Neutrophil (primary cell): Measurements from ENCODE around the gene ACACA.

Experiments
- H3K27ac ChIP-seq: fragments of 200-600 bp; sonication (generic); 2 replicates; pipeline ENCODE4 v1.5.1; 2016; ENCODE audit warnings: mild to moderate bottlenecking, moderate library complexity
- H3K27me3 ChIP-seq: fragments of 200-600 bp; sonication (generic); 2 replicates; pipeline ENCODE4 v1.6.0; 2016; ENCODE audit warnings: mild to moderate bottlenecking
- H3K36me3 ChIP-seq: fragments of 200-600 bp; sonication (generic); 2 replicates; pipeline ENCODE4 v1.5.1; 2017
- H3K4me1 ChIP-seq, 2 experiments: fragments of 200-600 bp in 1 of 2; sonication (generic) in 1 of 2; 1 replicate in 1 of 2; 2 replicates in 1 of 2; pipeline versions ENCODE4 v1.5.1 to v1.6.1; 2013 to 2016; ENCODE audit warnings: low read depth in 1 of 2, low read length in 1 of 2, mild to moderate bottlenecking in 1 of 2, moderate library complexity in 1 of 2; ENCODE audit not compliant: control insufficient read depth in 1 of 2, insufficient read depth in 1 of 2
- H3K4me3 ChIP-seq, 2 experiments: fragments of 200-600 bp in 1 of 2; sonication (generic) in 1 of 2; 1 replicate in 1 of 2; 2 replicates in 1 of 2; pipeline ENCODE4 v1.5.1; 2013 to 2016; ENCODE audit warnings: low read depth in 1 of 2, low read length in 1 of 2, mild to moderate bottlenecking in 1 of 2, moderate library complexity in 1 of 2
- H3K9me3 ChIP-seq: fragments of 200-600 bp; sonication (generic); 2 replicates; pipeline ENCODE4 v1.5.1; 2016
- TF ChIP-seq, protein P1 (sequence below): fragments of 200-600 bp; sonication (generic); IDR thresholded peaks from 2 replicates; pipeline ENCODE4 v1.5.1; 2016; ENCODE audit warnings: antibody characterized with exemption

ACACA gene

DNA sequence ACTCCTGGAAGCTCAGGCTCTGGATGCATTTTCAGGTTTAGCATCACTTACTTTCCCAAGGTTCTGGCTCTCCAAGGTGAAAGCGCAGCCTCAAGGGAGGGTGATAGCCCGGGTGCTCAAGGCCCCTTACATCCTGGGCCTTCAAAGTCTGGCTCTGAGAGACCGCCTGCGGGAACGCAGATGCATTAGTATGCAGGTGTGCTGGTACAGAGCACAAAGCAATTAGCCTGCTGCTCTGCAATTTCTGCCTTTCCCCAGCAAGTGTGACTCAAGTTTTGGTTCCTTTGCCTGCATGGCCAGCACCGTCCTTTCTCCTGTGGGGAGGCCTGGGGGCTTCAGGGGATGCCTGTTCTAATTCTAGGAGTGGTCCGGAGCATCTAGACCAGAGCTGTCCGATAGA lies 341.7 kb downstream of the ACACA start:
- peaks cover 43% of the 10 kb centered on the region for H3K27me3 ChIP-seq
- H3K36me3 ChIP-seq: no peaks in the 10 kb centered on the region
- H3K4me1 ChIP-seq: no peaks in the 10 kb centered on the region
- TF ChIP-seq, protein P1, sequence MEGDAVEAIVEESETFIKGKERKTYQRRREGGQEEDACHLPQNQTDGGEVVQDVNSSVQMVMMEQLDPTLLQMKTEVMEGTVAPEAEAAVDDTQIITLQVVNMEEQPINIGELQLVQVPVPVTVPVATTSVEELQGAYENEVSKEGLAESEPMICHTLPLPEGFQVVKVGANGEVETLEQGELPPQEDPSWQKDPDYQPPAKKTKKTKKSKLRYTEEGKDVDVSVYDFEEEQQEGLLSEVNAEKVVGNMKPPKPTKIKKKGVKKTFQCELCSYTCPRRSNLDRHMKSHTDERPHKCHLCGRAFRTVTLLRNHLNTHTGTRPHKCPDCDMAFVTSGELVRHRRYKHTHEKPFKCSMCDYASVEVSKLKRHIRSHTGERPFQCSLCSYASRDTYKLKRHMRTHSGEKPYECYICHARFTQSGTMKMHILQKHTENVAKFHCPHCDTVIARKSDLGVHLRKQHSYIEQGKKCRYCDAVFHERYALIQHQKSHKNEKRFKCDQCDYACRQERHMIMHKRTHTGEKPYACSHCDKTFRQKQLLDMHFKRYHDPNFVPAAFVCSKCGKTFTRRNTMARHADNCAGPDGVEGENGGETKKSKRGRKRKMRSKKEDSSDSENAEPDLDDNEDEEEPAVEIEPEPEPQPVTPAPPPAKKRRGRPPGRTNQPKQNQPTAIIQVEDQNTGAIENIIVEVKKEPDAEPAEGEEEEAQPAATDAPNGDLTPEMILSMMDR: no peak
- H3K27ac ChIP-seq: no peak overlapping the region
- H3K4me3 ChIP-seq: no peak overlapping the region
- H3K9me3 ChIP-seq: no peaks in the 10 kb centered on the region

DNA sequence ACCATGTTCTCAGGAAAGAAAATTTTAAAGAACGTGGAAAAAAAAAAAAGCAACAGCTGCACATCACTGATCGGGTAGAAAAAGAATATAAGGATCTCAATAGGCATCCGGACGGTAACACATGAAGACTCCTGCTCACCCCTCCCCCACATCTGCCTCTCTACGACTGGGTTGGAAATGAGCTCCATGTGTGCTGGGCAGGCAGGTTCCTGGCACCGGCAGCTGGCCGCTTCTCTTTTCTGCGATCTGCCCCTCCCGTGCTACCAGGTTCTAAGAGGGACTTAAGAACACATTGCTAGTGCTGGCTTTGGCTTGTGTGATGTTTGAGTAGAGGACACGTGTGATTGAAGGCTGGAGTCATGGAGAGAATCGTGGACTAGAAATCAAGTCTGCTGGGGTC lies 342.4 kb downstream of the ACACA start:
- Histone ChIP-seq H3K27me3 (peaks cover 43% of the 10 kb centered on the region), H3K4me3 (no peak overlapping the region), H3K9me3 (no peaks in the 10 kb centered on the region), H3K27ac (no peak overlapping the region), H3K36me3 (no peaks in the 10 kb centered on the region), H3K4me1 (no peaks in the 10 kb centered on the region)
- TF ChIP-seq, protein P1: no peak

DNA sequence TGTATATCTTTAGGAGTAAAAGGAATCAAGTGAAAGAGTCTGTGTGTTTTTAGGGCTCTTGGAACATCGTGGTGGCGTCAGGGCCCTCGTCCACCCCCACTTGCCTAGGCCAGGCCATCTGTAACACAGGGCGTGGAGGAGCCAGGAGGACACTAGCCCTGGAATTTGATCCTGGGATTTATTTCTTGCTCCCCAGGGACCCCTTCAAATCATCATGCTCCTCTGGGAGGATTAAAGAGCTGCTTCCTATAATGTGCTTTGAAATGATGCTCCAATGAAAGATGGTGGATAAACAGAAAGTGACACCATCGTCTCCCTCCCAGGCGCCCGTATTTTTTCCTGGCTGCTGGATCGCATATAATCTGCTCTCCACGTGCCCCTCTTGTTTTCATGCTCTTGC lies 344.6 kb downstream of the ACACA start:
- TF ChIP-seq, protein P1: no peak
- Histone ChIP-seq H3K27me3 (peaks cover 23% of the 10 kb centered on the region), H3K4me3 (no peak overlapping the region), H3K27ac (no peak overlapping the region), H3K9me3 (no peaks in the 10 kb centered on the region), H3K4me1 (no peaks in the 10 kb centered on the region), H3K36me3 (peaks cover 12% of the 10 kb centered on the region)

DNA sequence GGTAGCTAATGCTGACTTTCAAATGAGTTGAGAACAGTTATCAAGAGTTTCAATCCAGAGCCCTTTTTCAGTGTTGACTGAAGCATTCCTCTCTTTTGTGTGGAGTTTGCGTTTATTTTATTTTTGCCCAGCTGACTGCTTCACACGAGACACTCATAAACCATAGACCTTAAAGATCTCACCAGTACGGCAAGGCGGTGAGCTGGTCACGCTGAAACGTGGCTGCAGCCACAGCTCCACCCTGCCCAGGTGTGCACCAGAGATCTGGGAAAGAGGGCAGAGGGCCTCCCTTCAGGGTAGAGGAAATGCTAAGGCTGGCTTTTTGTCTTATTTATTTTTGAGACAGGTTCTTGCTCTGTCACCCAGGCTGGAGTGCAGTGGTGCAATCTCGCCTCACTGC lies 345.7 kb downstream of the ACACA start:
- TF ChIP-seq, protein P1: no peak
- H3K27ac ChIP-seq: no peak overlapping the region
- peaks cover 19% of the 10 kb centered on the region for H3K36me3 ChIP-seq
- no peaks in the 10 kb centered on the region for H3K4me1 ChIP-seq
- no peak overlapping the region for H3K4me3 ChIP-seq
- no peaks in the 10 kb centered on the region for H3K9me3 ChIP-seq
- peaks cover 12% of the 10 kb centered on the region for H3K27me3 ChIP-seq

DNA sequence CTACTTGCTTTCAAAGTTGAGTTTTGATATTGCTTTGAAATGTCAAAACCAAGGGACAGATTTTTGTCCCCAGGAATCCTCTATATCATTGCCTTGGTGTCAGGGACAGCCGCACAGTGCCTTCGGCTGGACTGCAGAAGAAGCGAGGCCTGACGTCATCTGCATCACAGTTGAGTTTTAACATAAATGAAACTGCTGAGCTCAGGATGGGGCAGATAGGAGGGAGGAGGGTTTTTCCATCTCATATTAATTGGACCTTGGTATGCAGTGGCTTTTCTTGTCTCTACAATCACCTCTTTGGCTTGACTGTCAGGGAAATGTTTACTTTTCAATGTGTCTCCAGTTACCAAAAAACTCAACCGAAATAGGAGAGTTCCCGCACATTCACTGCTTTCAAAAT lies 346.5 kb downstream of the ACACA start:
- Histone ChIP-seq H3K27ac (no peak overlapping the region), H3K4me3 (no peak overlapping the region), H3K9me3 (no peaks in the 10 kb centered on the region), H3K4me1 (no peaks in the 10 kb centered on the region), H3K36me3 (peaks cover 24% of the 10 kb centered on the region), H3K27me3 (peaks cover 4% of the 10 kb centered on the region)
- TF ChIP-seq, protein P1: no peak

DNA sequence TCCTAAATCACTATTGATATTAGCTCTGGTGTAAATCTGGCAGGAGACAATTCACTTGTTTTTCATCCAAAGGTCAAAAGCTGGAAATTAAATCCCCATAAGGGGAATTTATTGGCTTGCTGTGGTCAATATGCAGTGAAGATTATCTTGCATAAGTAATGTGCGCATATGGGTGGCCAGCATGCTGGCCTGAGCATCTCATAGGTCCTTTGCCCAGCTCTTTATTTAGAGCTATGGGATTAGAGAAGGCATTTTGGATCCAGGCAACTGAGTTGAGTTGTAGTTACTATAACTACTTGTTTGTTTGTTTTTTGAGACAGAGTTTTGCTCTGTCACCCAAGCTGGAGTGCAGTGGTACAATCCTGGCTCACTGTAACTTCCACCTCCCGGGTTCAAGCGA lies 347.1 kb downstream of the ACACA start:
- no peaks in the 10 kb centered on the region for H3K9me3 ChIP-seq
- TF ChIP-seq, protein P1: no peak
- H3K27me3 ChIP-seq: no peaks in the 10 kb centered on the region
- no peaks in the 10 kb centered on the region for H3K4me1 ChIP-seq
- H3K27ac ChIP-seq: no peak overlapping the region
- no peak overlapping the region for H3K4me3 ChIP-seq
- H3K36me3 ChIP-seq: peaks cover 30% of the 10 kb centered on the region
